ENCODE data around the gene PHLPP1. TPM values are rescaled to one million over a fixed set of nuclear protein-coding genes. Genes with fewer than 3 reads are reported as not detected.

The PHLPP1 gene
- total RNA-seq, 1 donor from 2014 or later = 18.0 TPM

GRCh38 chr18:62842898-62843297, 127.6 kb downstream of the PHLPP1 start:
- DNase-seq (ENCODE audit: low spot score, unreplicated experiment) = no peak
- H3K27ac Mint-ChIP-seq = no peak overlapping the region
- H3K4me1 Mint-ChIP-seq (ENCODE audit: low read depth) = no peaks in the 10 kb centered on the region
- no peak for TF ChIP-seq CTCF (IDR thresholded peaks at IDR 0.05; ENCODE audit: unreplicated experiment)
- no peak overlapping the region for H3K4me3 Mint-ChIP-seq (ENCODE audit: low read depth)
- no peaks in the 10 kb centered on the region for H3K9me3 Mint-ChIP-seq (ENCODE audit: low read depth)
- no peaks in the 10 kb centered on the region for H3K27me3 Mint-ChIP-seq
- H3K36me3 Mint-ChIP-seq (ENCODE audit: insufficient read depth) = no peaks in the 10 kb centered on the region

DNA sequence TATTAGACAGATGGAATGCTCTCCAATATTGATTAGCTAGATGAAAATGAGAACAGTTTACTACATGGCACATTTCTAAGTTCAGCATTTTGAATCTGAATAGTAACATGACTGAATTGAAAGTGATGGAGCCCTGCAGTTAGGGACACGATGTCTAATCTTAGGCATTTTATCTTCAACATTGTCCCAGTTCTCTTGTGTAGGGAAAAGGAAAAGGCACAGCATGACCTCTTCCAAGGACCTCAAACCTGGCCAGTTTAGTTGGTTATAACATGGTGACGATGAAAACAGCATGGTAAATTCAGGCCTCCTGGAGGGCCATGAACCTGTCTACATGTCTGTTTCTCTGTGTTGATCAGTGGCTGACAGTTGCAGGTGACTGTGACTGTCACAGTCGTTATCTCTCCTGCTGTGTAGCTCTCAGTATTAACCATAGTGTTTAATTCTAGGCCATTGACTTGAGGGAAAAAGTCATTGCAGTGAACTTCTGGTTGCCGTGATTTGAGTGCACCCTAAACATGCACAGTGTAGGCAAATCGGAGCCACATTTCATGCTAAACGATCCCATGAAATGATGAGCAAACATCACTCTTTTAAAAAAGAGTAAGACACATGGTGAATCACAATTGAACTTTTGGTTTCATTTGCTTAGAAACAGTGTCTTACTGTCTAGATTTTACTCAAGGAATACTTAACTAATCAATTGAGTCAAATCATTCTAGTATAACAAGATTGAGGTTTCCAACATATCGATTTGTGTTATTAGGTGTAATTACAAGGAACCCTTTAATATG, 129.7 kb downstream of the PHLPP1 start:
- Mint-ChIP-seq H3K27me3 (no peaks in the 10 kb centered on the region), H3K27ac (no peak overlapping the region), H3K4me3 (ENCODE audit: low read depth) (no peak overlapping the region), H3K4me1 (ENCODE audit: low read depth) (no peaks in the 10 kb centered on the region), H3K9me3 (ENCODE audit: low read depth) (no peaks in the 10 kb centered on the region), H3K36me3 (ENCODE audit: insufficient read depth) (no peaks in the 10 kb centered on the region)
- no peak for DNase-seq (ENCODE audit: low spot score, unreplicated experiment)
- TF ChIP-seq CTCF (IDR thresholded peaks at IDR 0.05; ENCODE audit: unreplicated experiment) = no peak

DNA sequence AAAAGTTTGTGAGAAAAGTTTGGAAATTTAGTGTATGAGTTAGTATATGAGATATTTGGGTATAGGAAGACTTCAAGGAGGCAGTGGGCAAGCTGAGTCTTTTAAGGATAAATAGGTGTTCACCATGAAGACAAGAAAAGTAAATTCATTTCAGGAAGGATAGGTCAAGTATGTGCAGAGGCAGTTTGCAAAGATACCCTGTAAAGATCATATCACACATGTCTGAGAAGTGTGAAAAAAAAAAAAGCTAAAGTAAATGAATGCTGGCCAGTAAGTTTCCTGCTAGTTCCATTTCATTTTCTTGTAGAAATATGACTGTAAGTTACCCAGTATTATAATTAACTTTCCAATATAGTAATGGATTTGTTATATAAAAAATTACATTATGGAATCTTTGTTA, 131.0 kb downstream of the PHLPP1 start:
- Mint-ChIP-seq H3K36me3 (ENCODE audit: insufficient read depth) (no peaks in the 10 kb centered on the region), H3K27ac (no peak overlapping the region), H3K27me3 (no peaks in the 10 kb centered on the region), H3K9me3 (ENCODE audit: low read depth) (no peaks in the 10 kb centered on the region), H3K4me1 (ENCODE audit: low read depth) (no peaks in the 10 kb centered on the region), H3K4me3 (ENCODE audit: low read depth) (no peak overlapping the region)
- no peak for DNase-seq (ENCODE audit: low spot score, unreplicated experiment)
- TF ChIP-seq CTCF (IDR thresholded peaks at IDR 0.05; ENCODE audit: unreplicated experiment) = no peak

DNA sequence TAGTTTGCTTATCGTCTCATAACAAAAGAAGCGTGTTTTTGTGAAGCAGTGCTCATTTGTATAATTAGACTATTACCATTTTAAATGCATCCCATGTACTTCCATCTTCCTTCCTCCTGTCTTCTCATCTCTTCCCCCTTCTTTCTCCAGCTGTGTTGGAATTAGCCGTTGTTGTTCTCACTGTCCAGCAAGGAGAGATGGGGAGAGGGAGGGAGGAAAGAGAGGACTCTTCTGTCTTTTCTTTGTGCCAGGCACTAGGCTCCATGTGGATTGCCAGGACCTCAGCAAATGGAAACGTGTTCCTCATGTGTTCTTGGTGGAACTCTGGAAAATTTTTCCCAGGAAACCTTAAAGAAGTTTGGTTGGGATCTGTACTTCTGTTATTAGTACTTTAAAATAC, 131.7 kb downstream of the PHLPP1 start:
- no peaks in the 10 kb centered on the region for H3K36me3 Mint-ChIP-seq (ENCODE audit: insufficient read depth)
- no peaks in the 10 kb centered on the region for H3K4me1 Mint-ChIP-seq (ENCODE audit: low read depth)
- H3K4me3 Mint-ChIP-seq (ENCODE audit: low read depth) = no peak overlapping the region
- H3K27ac Mint-ChIP-seq = no peak overlapping the region
- no peak for DNase-seq (ENCODE audit: low spot score, unreplicated experiment)
- no peaks in the 10 kb centered on the region for H3K27me3 Mint-ChIP-seq
- H3K9me3 Mint-ChIP-seq (ENCODE audit: low read depth) = no peaks in the 10 kb centered on the region
- TF ChIP-seq CTCF (IDR thresholded peaks at IDR 0.05; ENCODE audit: unreplicated experiment) = no peak

- Mint-ChIP-seq H3K4me1 (ENCODE audit: low read depth) (no peaks in the 10 kb centered on the region), H3K27me3 (no peaks in the 10 kb centered on the region), H3K36me3 (ENCODE audit: insufficient read depth) (no peaks in the 10 kb centered on the region), H3K27ac (no peak overlapping the region), H3K9me3 (ENCODE audit: low read depth) (no peaks in the 10 kb centered on the region), H3K4me3 (ENCODE audit: low read depth) (no peak overlapping the region)
- no peak for TF ChIP-seq CTCF (IDR thresholded peaks at IDR 0.05; ENCODE audit: unreplicated experiment)
- DNase-seq (ENCODE audit: low spot score, unreplicated experiment) = no peak
Measured at GRCh38 chr18:62848946-62849345, 133.6 kb downstream of the PHLPP1 start.
